ENCODE results near the gene DYNLT2. TPM values are rescaled to one million over a fixed set of nuclear protein-coding genes. Genes with fewer than 3 reads are reported as not detected.
A peak's percentile ranks its signal among the peaks of the same experiment; 100 is the strongest.

Gene DYNLT2
- total RNA-seq, 3 donors from 2014 or later = 1.9 to 2.6 (median 2.3) TPM

GRCh38 chr6:169725125-169726048 lies 26.0 kb downstream of the DYNLT2 start:
- no peaks in the 10 kb centered on the region for H3K27me3 ChIP-seq
- H3K36me3 ChIP-seq = no peaks in the 10 kb centered on the region
- H3K4me1 ChIP-seq = peaks cover 0 to 9% of the 10 kb centered on the region in 2 donors
- H3K9me3 ChIP-seq = no peaks in the 10 kb centered on the region
- peak in 1 of 2 donors; percentile 25 for DNase-seq (ENCODE audit: low spot score in 2 of 2)
- intact Hi-C loops (cut with DNase I; ENCODE audit: low total_unique reads) = no loop called here
- TF ChIP-seq POLR2A (IDR thresholded peaks at IDR 0.05) (no peak), POLR2AphosphoS5 (IDR thresholded peaks at IDR 0.05) (peak in 1 of 3 donors; percentile 5), CTCF (IDR thresholded peaks at IDR 0.05) (no peak)
- H3K4me3 ChIP-seq = peak overlapping the region; percentile 72 to 91 (median 77)
- peak overlapping the region; percentile 92 to 100 for H3K27ac ChIP-seq

DNA sequence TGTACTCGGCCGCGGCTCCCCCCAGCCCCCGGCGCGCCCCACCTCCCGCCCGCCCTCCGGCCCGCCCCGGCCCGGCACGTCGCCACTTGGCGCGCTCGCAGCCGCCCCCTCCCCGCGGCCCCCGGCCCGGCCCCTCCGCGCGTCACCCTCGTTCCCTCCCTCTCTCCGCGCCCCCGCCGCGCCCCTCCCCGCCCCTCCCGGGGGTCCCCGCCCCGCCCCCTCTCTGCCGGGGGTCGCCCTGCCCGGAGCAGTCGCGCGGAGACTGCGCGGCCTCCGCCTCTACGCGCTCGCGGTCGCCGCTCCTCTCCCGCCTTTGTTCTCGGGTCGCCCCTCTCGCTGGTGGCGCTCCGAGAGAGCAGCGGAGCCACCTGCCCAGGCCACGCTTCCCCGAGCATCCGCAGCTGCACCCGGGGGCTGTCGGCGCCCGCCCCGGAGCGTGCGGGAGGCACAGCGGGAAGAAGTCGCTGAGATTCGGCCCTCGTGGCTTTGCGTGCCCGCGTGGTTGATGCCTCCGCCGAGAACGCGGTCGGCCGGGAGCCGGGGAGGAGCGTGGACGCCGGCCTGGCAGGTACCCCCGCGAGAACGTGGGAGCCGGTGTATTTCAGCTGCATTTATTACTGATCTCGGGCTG lies 26.8 kb downstream of the DYNLT2 start, which contains the start of gene PHF10:
TSS of gene PHF10 (minus strand) at position 7 of the 631 bp plus-strand sequence. CDS start 569 bp downstream, outside the sequence.
- no peaks in the 10 kb centered on the region for H3K27me3 ChIP-seq
- no peaks in the 10 kb centered on the region for H3K9me3 ChIP-seq
- no peaks in the 10 kb centered on the region for H3K36me3 ChIP-seq
- peak within 1 kb of the TSS; percentile 95 to 100 for H3K27ac ChIP-seq
- intact Hi-C loops (cut with DNase I; ENCODE audit: low total_unique reads) = no loop called here
- no peak for TF ChIP-seq CTCF (IDR thresholded peaks at IDR 0.05)
- TF ChIP-seq POLR2AphosphoS5 (IDR thresholded peaks at IDR 0.05) = peak in 2 of 3 donors; percentile 30 to 54
- no peak for TF ChIP-seq POLR2A (IDR thresholded peaks at IDR 0.05)
- H3K4me1 ChIP-seq = peaks cover 0 to 9% of the 10 kb centered on the region in 2 donors
- peak within 1 kb of the TSS; percentile 72 to 91 (median 77) for H3K4me3 ChIP-seq
- peak in 1 of 2 donors; percentile 24 for DNase-seq (ENCODE audit: low spot score in 2 of 2)

GRCh38 chr6:169723991-169724493 lies 27.3 kb downstream of the DYNLT2 start:
- H3K27ac ChIP-seq = peak overlapping the region; percentile 92 to 100
- TF ChIP-seq CTCF (IDR thresholded peaks at IDR 0.05) (no peak), POLR2AphosphoS5 (IDR thresholded peaks at IDR 0.05) (no peak), POLR2A (IDR thresholded peaks at IDR 0.05) (no peak)
- H3K36me3 ChIP-seq = no peaks in the 10 kb centered on the region
- no peak for DNase-seq (ENCODE audit: low spot score in 2 of 2)
- H3K27me3 ChIP-seq = no peaks in the 10 kb centered on the region
- H3K4me1 ChIP-seq = peaks cover 0 to 9% of the 10 kb centered on the region in 2 donors
- H3K9me3 ChIP-seq = no peaks in the 10 kb centered on the region
- H3K4me3 ChIP-seq = peak overlapping the region; percentile 72 to 91 (median 77)
- intact Hi-C loops (cut with DNase I; ENCODE audit: low total_unique reads) = no loop called here

GRCh38 chr6:169723200-169723909 lies 28.0 kb downstream of the DYNLT2 start:
- Histone ChIP-seq H3K36me3 (no peaks in the 10 kb centered on the region), H3K9me3 (no peaks in the 10 kb centered on the region), H3K27ac (peak overlapping the region; percentile 95 to 98), H3K4me3 (peak overlapping the region; percentile 48 to 91 (median 77)), H3K4me1 (peaks cover 0 to 9% of the 10 kb centered on the region in 2 donors), H3K27me3 (no peaks in the 10 kb centered on the region)
- intact Hi-C loops (cut with DNase I; ENCODE audit: low total_unique reads) = no loop called here
- DNase-seq (ENCODE audit: low spot score in 2 of 2) = peak; percentile 80
- no peak for TF ChIP-seq CTCF (IDR thresholded peaks at IDR 0.05)
- no peak for TF ChIP-seq POLR2A (IDR thresholded peaks at IDR 0.05)
- peak in 2 of 3 donors; percentile 40 to 74 for TF ChIP-seq POLR2AphosphoS5 (IDR thresholded peaks at IDR 0.05)
